ENCODE data around the gene DDX1.

Gene DDX1

DNA sequence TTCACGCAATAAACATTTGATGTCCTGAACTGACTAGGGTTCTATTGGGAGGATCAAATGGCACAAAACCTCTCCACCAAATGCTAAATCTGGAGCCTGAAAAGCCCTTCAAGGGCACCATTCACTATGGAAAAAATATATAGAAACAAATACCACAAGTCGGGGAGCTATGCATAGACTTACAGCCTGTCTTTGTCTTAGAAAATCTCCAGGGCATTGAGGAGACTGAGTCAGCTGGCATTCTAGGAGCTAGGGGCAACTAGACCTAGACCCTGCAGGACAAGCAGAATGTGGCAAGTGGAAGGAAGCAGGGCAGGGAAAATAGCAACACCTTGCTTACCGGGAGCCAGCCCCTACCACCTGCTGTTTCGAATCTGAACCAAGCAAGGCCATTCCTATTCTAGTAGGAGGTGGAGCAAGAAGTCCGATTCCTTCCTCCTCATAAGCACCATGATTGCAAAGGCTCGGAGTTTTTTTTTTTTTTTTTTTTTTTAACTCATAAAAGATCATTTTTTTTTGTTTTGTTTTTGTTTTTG, 77.8 kb downstream of the DDX1 start:
- TF ChIP-seq, protein P1, sequence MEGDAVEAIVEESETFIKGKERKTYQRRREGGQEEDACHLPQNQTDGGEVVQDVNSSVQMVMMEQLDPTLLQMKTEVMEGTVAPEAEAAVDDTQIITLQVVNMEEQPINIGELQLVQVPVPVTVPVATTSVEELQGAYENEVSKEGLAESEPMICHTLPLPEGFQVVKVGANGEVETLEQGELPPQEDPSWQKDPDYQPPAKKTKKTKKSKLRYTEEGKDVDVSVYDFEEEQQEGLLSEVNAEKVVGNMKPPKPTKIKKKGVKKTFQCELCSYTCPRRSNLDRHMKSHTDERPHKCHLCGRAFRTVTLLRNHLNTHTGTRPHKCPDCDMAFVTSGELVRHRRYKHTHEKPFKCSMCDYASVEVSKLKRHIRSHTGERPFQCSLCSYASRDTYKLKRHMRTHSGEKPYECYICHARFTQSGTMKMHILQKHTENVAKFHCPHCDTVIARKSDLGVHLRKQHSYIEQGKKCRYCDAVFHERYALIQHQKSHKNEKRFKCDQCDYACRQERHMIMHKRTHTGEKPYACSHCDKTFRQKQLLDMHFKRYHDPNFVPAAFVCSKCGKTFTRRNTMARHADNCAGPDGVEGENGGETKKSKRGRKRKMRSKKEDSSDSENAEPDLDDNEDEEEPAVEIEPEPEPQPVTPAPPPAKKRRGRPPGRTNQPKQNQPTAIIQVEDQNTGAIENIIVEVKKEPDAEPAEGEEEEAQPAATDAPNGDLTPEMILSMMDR (IDR thresholded peaks at IDR 0.05; ENCODE audit: low read depth, low read length) = no peak
- H3K4me3 ChIP-seq (replicated peaks in 1 of 2; ENCODE audit: low read depth in 2 of 2, low read length in 2 of 2) = no peak overlapping the region
- DNase-seq (ENCODE audit: low read depth in 2 of 2) = no peak

DNA sequence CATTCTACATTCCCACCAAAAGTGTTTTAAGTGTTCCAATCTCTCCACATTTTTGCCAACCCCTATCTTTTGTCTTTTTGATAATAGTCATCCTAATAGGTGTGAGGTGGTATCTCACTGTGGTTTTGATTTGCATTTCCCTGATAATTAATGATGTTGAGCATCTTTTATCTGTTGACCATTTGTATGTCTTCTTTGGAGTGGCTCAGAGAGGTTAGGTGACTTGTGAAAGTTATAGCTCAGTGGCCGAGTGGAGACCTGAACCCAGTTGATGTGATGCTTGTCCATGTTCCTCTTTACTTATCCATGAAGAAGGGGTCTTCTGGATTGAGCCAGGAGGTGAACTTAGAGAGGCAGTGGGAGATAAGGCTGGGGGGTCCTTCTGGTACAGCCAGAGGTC, 78.8 kb downstream of the DDX1 start:
- no peak for DNase-seq (ENCODE audit: low read depth in 2 of 2)
- H3K4me3 ChIP-seq (replicated peaks in 1 of 2; ENCODE audit: low read depth in 2 of 2, low read length in 2 of 2) = no peak overlapping the region
- TF ChIP-seq, protein P1 (IDR thresholded peaks at IDR 0.05; ENCODE audit: low read depth, low read length) = no peak

DNA sequence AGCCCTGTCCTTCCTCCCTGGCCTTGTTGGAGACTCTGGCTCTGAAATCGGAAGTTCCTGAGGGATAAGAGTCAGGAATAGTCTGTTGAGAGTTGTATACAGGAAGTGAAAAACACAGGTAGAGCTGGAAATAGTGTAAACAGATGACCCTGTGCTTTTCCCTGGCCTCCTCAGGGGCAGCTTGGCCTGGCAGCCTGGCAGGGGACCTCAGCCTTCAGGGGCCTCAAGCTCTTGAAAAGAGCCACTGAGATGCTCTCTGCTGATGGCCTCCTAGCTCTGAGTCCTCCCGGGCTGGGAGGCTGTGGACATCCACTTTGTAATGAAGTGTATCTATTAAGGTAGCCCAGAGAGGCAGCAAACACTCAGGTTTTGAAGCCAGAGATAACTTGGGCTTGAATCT, 79.3 kb downstream of the DDX1 start:
- DNase-seq (ENCODE audit: low read depth in 2 of 2) = no peak
- H3K4me3 ChIP-seq (replicated peaks in 1 of 2; ENCODE audit: low read depth in 2 of 2, low read length in 2 of 2) = no peak overlapping the region
- TF ChIP-seq, protein P1 (IDR thresholded peaks at IDR 0.05; ENCODE audit: low read depth, low read length) = no peak

DNA sequence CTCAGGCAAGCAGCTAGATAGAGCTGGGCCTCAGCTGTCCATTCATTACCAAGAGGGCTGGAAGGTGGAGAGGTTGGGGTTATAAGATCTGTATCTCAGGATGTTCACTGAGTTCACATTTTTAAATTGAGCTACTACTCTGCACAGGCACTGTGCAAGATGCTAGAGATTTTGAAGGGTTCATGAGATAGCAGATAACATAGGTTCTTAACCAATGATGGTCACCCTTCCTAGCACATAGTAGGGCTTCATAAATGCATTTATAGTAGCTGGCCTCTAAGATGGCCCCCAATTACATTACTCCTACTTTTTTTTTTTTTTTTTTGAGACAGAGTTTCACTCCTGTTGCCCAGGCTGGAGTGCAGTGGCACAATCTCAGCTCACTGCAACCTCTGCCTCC, 79.7 kb downstream of the DDX1 start:
- TF ChIP-seq, protein P1 (IDR thresholded peaks at IDR 0.05; ENCODE audit: low read depth, low read length) = no peak
- DNase-seq (ENCODE audit: low read depth in 2 of 2) = no peak
- no peak overlapping the region for H3K4me3 ChIP-seq (replicated peaks in 1 of 2; ENCODE audit: low read depth in 2 of 2, low read length in 2 of 2)

DNA sequence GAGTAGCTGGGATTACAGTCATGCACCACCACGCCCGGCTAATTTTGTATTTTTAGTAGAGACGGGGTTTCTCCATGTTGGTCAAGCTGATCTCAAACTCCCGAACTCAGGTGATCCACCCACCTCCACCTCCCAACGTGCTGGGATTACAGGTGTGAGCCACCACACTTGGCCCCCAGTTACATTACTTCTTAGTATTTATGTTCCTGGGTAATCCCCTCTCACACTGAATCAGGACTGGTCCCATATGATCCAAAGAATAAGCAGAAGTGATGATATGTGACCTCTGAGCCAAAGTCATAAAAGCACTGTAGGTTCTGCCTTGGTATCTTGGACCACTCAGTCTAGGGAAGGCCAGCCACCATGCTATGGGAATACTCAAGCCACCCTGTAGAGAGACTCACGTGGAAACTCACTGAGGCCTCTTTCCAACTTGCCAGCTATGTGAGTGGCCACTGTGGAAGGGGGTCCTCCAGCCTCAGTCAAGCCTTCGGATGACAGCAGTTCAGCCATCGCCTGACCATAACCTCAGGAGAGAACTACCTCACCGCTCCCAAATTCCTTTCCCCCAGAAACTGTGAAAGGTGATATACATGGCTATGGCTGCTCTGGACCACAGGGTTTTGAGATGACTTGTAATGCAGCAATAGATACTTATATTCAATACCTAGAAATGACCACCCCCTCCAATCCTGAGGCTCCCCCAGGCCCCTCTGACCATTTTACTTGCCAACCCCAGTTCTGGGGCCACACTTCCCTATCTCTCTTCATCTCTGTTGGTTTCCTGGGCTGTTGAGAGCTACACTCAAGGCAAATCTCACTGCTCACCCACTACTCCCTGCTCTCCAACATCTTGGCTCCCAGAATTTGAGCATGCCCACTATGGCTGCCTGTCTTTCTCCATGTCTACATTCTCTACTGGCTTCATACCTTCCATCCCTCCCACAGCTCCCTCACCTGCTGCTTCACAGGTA, 80.5 kb downstream of the DDX1 start:
- DNase-seq (ENCODE audit: low read depth in 2 of 2) = no peak
- TF ChIP-seq, protein P1 (IDR thresholded peaks at IDR 0.05; ENCODE audit: low read depth, low read length) = no peak
- H3K4me3 ChIP-seq (replicated peaks in 1 of 2; ENCODE audit: low read depth in 2 of 2, low read length in 2 of 2) = no peak overlapping the region

DNA sequence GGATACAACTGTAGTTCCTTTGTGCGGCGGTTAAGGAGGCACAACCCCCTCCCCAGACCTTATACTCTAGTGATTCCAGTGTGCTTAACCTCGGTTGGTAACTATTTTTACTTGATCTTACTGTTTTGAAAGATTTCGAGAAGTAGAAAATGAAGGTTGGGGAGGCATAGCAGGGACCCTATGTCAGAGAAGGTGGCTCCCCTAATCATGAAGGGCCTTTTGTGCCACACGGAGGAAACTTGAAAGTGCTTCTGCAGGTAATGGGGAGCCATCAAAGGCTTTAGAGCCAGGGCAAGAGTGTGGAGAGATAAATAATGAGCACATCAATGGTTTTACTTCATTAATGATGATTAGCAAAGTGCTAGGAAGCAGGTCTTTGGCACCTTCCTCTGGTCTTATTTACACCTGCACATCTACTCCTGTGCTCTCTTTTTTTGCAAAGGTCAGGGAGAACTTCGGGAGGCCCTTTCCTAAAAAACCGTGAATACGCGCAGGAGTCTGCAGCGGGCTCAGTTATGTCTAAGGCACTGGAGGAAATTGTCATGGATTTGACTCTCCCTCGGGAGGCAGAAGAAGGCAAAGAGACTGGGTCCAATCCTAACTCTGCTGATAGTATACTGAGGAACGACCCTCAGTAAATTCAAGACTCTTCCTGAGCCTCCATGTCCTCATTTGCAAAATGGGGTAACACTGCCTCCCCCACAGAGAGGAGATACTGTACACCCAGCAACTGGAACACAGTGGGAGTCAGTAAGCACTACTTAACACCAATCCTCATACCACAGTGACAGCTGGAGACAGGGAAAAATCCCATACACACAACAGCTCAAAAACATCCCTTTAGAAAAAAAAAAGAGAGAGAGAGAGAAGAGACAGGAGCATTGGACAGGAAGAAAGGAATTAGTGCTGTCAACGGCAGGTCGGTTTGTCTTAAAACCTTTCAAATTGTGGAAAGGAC, 81.6 kb downstream of the DDX1 start:
- TF ChIP-seq, protein P1 (IDR thresholded peaks at IDR 0.05; ENCODE audit: low read depth, low read length) = no peak
- no peak for DNase-seq (ENCODE audit: low read depth in 2 of 2)
- H3K4me3 ChIP-seq (replicated peaks in 1 of 2; ENCODE audit: low read depth in 2 of 2, low read length in 2 of 2) = no peak overlapping the region
